Amniotic stem cell (primary cell): ENCODE measurements around the gene NF1.
"Not testable (repeated sequence)": the region's sequence is repeated elsewhere in the genome, so short reads cannot be mapped to it uniquely, and the experiment has no call there.

Experiments
- DNase-seq: peaks from one replicate; lab custom pipeline; 2025; lab: John Stamatoyannopoulos, UW

The NF1 gene

DNA sequence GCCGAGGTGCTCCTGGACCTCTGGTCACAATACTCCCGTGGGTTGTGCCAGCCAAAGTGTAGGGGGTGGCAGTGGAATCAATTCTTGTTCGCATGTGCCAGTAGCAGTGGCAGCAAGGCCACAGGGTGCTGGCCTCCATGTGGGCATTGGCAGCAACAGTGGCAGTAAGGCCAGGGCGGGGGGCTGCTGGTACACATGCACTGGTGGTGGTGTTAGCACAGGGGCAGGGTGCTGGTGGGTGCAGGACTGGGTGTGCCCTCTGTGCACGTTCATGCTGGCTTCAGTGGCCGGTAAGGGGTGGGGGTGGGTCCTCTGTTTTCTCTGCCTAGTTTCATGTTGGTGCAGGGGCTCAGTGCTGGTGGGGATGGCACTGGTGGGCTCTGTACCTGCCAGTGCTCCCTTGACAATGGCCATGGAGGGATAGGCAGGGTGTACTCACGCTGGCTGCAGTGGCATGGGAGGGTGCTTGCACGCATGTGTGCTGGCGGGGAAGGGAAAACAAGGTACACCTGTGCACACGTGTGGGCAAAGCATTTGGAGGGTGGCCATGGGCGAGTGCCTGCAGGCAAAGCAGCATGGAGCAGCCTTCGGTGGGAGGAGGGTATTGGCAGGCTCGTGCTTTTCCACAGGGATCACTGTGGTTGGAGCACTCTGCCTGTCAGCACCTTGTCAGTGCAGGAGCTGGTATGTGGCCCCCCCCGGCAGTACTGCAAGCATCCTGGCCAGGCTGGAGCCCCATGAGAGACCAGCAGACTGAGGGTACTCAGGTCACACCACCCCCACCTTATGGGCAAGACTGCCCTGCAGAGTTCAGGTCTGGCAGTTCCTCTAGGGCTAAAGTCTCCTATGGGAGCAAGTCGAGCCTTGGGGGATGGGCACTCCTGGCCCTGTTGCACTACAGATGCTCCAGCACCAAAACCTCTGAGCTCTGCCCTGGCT is 35.8 kb downstream of the NF1 start:
- DNase-seq, result no peak

- no peak for DNase-seq
These were observed 36.5 kb downstream of the NF1 start for GRCh38 chr17:31131299-31131698.

DNA sequence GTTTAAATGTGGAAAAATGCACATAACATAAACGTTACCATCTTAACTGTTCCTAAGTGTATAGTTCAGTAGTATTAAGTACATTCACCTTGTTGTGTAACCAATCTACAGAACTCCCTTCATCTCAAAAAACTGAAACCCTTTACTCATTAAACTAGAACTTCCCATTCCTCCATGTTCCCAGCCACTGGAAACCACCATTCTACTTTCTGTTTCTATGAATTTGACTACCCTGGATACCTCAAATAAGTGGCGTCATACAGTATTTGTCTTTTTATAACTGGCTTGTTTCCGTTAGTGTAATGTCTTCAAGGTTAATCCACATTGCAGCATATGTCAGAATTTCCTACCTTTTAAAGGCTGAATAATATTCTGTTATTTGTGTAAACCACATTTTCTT is 38.2 kb downstream of the NF1 start:
- no peak for DNase-seq

- DNase-seq, result no peak
These were observed 39.8 kb downstream of the NF1 start for GRCh38 chr17:31134576-31134975.

GRCh38 chr17:31136319-31136718 is 41.5 kb downstream of the NF1 start:
- DNase-seq, result no peak

- DNase-seq, result no peak
These were observed 45.3 kb downstream of the NF1 start for GRCh38 chr17:31140111-31140510.

DNA sequence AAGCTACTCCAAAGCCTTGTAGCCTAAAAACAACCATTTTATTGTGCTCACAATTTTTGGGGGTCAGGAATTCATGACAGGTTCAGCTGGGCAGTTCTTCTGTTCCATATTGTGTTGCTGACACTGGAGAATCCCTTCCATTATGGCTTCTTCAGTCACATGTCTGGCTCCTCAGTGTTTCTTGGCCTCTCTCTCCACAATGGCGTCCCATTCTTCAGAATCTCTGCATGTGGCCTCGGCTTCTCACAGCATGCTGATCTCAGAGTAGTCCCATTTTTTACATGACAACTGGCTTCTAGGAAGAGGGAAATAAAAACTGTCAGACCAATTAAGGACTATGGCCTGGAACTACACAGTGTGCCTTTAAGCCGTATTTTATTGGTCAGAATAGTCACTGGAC is 49.7 kb downstream of the NF1 start:
- no peak for DNase-seq

DNA sequence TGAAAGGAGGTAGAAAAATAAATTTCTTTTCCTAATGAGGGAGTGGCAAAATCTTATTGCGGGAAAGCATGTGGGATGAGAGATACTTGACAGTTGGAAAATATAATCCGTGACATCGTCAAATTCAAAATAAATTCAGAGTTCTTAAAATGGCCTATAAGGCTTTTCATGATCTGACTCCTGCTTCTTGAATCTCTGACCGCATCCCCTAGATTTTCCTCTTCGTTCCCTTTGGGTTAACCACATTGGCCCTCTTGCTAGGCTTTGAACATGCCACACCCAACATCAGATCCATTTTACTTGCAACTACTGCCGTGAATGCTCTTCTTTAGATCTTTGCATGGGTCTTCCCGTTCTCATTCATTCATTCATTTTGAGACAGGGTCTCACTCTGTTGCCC is 50.1 kb downstream of the NF1 start:
- no peak for DNase-seq

GRCh38 chr17:31147507-31148202 is 52.9 kb downstream of the NF1 start:
- no peak for DNase-seq

GRCh38 chr17:31148205-31148604 is 53.4 kb downstream of the NF1 start:
- DNase-seq, result no peak

- no peak for DNase-seq
These were observed 57.5 kb downstream of the NF1 start for GRCh38 chr17:31152271-31152670.

- no peak for DNase-seq
These were observed 60.5 kb downstream of the NF1 start for GRCh38 chr17:31155208-31155810.

- peak; percentile 6 for DNase-seq
These were observed 61.5 kb downstream of the NF1 start for GRCh38 chr17:31156326-31156725.

DNA sequence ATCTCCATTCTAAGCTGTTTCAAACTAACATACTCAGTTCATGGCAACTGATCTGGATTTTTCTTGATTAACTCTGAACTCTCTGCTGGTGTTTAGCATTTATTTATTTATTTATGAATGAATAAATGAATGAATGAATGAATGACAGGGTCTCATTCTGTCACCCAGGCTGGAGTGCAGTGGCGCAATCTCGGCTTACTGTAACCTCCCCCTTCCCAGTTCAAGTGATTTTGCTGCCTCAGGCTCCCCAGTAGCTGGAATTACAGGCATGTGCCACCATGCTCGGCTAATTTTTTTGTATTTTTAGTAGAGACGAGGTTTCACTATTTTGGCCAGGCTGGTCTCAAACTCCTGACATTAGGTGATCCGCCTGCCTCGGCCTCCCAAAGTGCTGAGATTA is 62.1 kb downstream of the NF1 start:
- DNase-seq, result not testable (repeated sequence)

GRCh38 chr17:31158746-31159377 is 64.1 kb downstream of the NF1 start:
- DNase-seq, result no peak

DNA sequence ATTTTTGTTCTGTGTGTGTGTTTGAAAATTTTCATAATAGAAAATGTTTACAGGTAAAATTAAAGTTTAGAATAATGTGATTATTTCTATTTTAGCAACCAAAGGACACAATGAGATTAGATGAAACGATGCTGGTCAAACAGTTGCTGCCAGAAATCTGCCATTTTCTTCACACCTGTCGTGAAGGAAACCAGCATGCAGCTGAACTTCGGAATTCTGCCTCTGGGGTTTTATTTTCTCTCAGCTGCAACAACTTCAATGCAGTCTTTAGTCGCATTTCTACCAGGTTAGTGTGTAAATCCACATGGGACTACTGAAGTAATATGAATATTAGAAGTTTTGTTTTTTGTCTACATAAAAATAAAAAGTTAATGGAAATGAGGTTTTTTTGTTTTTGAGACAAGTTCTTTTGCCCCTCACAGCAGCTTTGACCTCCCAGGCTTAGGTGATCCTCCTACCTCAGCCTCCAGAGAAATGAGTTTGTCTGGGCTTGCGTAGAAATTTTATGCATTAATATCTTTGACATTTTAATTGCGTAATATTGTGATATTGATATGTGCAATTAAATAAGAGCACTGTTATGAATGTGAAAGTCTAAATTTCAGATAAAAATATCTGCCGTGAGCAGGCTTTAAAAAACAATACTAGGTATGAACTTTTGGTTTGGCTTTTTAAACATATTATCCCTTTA is 68.5 kb downstream of the NF1 start:
- no peak for DNase-seq

DNA sequence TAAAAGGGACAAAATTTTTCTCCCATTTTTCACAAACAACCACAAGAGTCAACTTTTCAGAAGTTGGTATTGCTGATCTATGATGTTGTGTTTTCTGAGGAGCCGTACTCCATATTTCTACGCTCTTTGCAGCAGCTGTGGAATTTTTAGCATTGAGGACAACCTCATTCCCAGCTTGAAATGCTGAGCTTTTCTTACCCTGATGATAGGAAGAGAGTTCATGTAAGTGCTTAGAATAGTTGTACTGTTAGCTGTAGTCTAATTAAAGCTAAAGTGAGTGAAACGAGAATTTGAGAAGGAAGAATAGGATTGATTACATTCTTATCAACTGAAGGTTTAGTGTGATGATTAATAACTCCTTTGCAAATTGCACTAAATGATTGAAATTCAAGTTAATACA is 72.3 kb downstream of the NF1 start:
- DNase-seq, result no peak

DNA sequence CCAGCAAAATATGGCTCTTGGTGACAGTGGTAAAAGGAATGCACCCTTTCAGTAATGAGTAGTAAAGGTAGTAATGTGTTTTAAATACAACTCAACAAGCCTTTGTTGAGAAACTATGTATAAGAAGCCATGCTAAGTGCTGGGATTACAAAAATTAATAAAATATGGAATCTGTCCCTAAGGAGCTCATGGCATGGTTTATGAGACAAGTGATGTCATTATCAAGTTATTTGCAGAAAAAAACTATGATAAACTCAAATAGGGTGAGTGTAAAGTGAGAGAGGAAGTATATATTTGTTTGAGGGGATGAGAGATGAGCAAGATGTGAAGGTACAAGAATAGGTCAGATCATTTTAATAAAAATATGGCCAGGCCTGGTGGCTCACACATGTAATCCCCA is 76.9 kb downstream of the NF1 start:
- DNase-seq, result no peak

DNA sequence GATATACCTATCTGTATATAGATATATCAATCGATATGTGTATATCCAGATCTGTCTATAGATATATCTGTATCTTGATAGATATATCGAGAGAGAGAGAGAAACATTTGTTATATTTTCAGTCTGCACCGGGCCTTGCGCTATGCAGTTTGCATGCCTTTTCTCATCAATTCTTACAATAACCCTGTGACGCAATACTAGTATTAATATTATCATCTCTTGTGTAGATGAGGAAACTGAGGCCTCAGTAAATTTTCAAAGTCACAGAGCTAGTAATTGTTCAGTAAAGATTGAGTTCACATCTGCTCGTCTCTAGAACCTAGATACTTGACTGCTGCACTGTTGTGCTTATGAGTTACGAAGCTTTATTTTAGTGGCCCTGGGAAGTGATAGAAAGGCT is 77.6 kb downstream of the NF1 start:
- no peak for DNase-seq

- no peak for DNase-seq
These were observed 79.4 kb downstream of the NF1 start for GRCh38 chr17:31174215-31174614.

DNA sequence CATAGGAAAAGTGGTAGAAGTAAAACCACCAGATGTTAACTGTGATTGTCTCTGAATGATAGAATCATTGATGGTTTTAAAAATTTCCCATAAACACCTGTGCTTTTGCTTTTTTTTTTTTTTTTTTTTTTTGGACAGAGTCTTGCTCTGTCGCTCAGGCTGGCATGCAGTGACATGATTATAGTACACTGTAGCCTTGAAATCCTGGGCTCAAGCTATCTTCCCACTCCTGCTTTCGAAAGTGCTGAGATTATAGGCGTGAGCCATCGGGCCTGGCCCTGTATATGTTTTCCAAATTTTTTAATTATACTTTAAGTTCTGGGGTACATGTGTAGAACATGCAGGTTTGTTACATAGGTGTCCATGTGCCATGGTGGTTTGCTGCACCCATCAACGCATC is 80.5 kb downstream of the NF1 start:
- no peak for DNase-seq

- DNase-seq, result not testable (repeated sequence)
These were observed 81.4 kb downstream of the NF1 start for GRCh38 chr17:31176143-31176542.
